ENCODE results near the gene RFX4.
A peak's percentile ranks its signal among the peaks of the same experiment; 100 is the strongest.

The RFX4 gene

DNA sequence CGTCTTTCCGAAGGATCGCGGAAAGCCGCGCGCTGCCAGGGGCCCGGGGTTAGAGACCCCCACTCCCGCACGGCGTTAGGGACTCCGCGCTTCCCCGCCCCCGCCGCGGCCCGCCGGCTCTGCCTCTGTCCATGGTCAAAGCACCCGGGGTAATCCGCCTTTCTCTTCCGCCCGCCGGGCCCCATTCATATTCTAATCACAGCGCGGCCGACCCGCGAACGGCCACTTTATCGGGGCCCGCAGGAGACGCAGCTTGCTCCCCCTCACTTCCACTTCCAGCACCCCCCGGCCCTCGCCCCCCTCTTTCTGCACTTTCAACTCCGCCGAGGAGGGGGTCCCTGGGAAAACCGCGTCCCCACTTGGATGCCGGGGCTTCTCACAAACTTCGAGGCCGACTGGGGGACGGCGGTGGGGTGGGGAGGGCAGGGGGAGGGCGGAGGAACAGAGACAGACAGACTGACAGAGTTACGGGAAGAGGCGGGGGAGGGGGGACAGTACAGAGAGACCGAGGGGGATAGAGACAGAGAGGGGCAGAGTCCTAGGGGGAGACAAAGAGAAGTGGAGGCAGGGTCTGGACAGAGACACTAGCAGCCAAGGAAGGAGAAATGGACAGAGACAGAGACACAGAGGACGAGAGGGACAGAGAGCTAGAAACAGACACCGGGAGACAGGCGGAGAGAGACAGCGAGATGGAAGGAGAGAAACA lies 1.1 kb upstream of the RFX4 start:
- no peak overlapping the region for H3K27ac ChIP-seq
- TF ChIP-seq Cebpa-rat (IDR thresholded peaks at IDR 0.05) = no peak
- H3K4me3 ChIP-seq = no peak overlapping the region
- H3K9me3 ChIP-seq = peaks cover 51% of the 10 kb centered on the region
- no peak overlapping the region for H3K9ac ChIP-seq
- no peak overlapping the region for H3K4me2 ChIP-seq
- H3K4me1 ChIP-seq = peaks cover 9% of the 10 kb centered on the region; the same call in 1 of the 2 replicates
- peaks cover 69% of the 10 kb centered on the region for H3K27me3 ChIP-seq
- H3K36me3 ChIP-seq = no peaks in the 10 kb centered on the region
- peaks cover 30% of the 10 kb centered on the region for H4K20me1 ChIP-seq

- Histone ChIP-seq H3K27me3 (peaks cover 74% of the 10 kb centered on the region), H3K9ac (no peak overlapping the region), H3K4me3 (no peak overlapping the region), H3K9me3 (peaks cover 56% of the 10 kb centered on the region), H4K20me1 (peaks cover 35% of the 10 kb centered on the region), H3K4me1 (peaks cover 9% of the 10 kb centered on the region; the same call in 1 of the 2 replicates), H3K36me3 (no peaks in the 10 kb centered on the region), H3K27ac (no peak overlapping the region), H3K4me2 (no peak overlapping the region)
- no peak for TF ChIP-seq Cebpa-rat (IDR thresholded peaks at IDR 0.05)
These were observed 584 bp upstream of the RFX4 start for GRCh38 chr12:106582249-106582591.

GRCh38 chr12:106583242-106584103 lies 669 bp downstream of the RFX4 start:
- Histone ChIP-seq H3K27me3 (peaks cover 87% of the 10 kb centered on the region), H3K4me3 (peak overlapping the region; percentile 53), H3K27ac (no peak overlapping the region), H3K36me3 (no peaks in the 10 kb centered on the region), H3K9me3 (peaks cover 63% of the 10 kb centered on the region), H3K9ac (no peak overlapping the region), H4K20me1 (peaks cover 40% of the 10 kb centered on the region), H3K4me1 (peaks cover 9% of the 10 kb centered on the region; the same call in 1 of the 2 replicates), H3K4me2 (peak overlapping the region; percentile 59)
- no peak for TF ChIP-seq Cebpa-rat (IDR thresholded peaks at IDR 0.05)

GRCh38 chr12:106584104-106585064 lies 1.6 kb downstream of the RFX4 start:
- peaks cover 96% of the 10 kb centered on the region for H3K27me3 ChIP-seq
- H3K4me1 ChIP-seq = peaks cover 9% of the 10 kb centered on the region; the same call in 1 of the 2 replicates
- H3K36me3 ChIP-seq = no peaks in the 10 kb centered on the region
- TF ChIP-seq Cebpa-rat (IDR thresholded peaks at IDR 0.05) = no peak
- H3K9ac ChIP-seq = no peak overlapping the region
- no peak overlapping the region for H3K27ac ChIP-seq
- peaks cover 63% of the 10 kb centered on the region for H3K9me3 ChIP-seq
- peaks cover 40% of the 10 kb centered on the region for H4K20me1 ChIP-seq
- H3K4me2 ChIP-seq = peak overlapping the region; percentile 59
- H3K4me3 ChIP-seq = peak overlapping the region; percentile 53

DNA sequence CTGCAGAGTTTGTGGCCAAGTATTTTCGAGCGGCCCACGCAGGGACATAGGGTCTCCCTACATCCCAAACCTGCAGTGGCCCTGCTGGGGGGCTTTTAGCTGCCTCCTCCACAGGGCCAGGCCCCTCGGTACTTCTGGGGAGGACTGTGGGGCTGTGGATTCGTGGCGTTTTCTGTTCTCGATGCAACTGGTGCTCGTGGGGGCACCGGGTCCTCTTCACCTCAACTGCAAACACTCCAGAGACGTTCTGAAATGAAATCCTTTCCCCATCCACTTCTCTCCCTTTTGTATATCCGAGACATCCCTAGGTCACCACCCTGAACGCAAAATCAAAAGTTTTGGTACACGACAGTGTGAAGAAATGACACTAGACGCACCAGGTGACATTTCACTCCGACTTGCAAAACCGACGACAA lies 2.3 kb downstream of the RFX4 start:
- TF ChIP-seq Cebpa-rat (IDR thresholded peaks at IDR 0.05) = no peak
- Histone ChIP-seq H3K27ac (no peak overlapping the region), H3K9ac (no peak overlapping the region), H3K4me3 (no peak overlapping the region), H3K27me3 (peaks cover 99% of the 10 kb centered on the region), H4K20me1 (peaks cover 40% of the 10 kb centered on the region), H3K9me3 (peaks cover 63% of the 10 kb centered on the region), H3K4me2 (no peak overlapping the region), H3K36me3 (no peaks in the 10 kb centered on the region), H3K4me1 (peaks cover 9% of the 10 kb centered on the region; the same call in 1 of the 2 replicates)

- Histone ChIP-seq H3K9ac (no peak overlapping the region), H3K4me3 (no peak overlapping the region), H3K4me1 (peaks cover 9% of the 10 kb centered on the region; the same call in 1 of the 2 replicates), H3K9me3 (peaks cover 59% of the 10 kb centered on the region), H4K20me1 (peaks cover 40% of the 10 kb centered on the region), H3K36me3 (no peaks in the 10 kb centered on the region), H3K4me2 (no peak overlapping the region), H3K27me3 (peaks cover 99% of the 10 kb centered on the region), H3K27ac (no peak overlapping the region)
- no peak for TF ChIP-seq Cebpa-rat (IDR thresholded peaks at IDR 0.05)
These were observed 2.9 kb downstream of the RFX4 start for GRCh38 chr12:106585521-106586277.

- no peak overlapping the region for H3K27ac ChIP-seq
- H3K4me1 ChIP-seq = peaks cover 9% of the 10 kb centered on the region; the same call in 1 of the 2 replicates
- peaks cover 53% of the 10 kb centered on the region for H3K9me3 ChIP-seq
- peaks cover 94% of the 10 kb centered on the region for H3K27me3 ChIP-seq
- TF ChIP-seq Cebpa-rat (IDR thresholded peaks at IDR 0.05) = no peak
- no peak overlapping the region for H3K4me3 ChIP-seq
- no peaks in the 10 kb centered on the region for H3K36me3 ChIP-seq
- H3K9ac ChIP-seq = no peak overlapping the region
- H3K4me2 ChIP-seq = no peak overlapping the region
- peaks cover 40% of the 10 kb centered on the region for H4K20me1 ChIP-seq
These were observed 3.5 kb downstream of the RFX4 start for GRCh38 chr12:106586278-106586802.

- Histone ChIP-seq H3K27me3 (peaks cover 86% of the 10 kb centered on the region), H3K36me3 (no peaks in the 10 kb centered on the region), H3K4me1 (peaks cover 9% of the 10 kb centered on the region; the same call in 1 of the 2 replicates), H4K20me1 (peaks cover 40% of the 10 kb centered on the region), H3K4me2 (no peak overlapping the region), H3K27ac (no peak overlapping the region), H3K9ac (no peak overlapping the region), H3K9me3 (peaks cover 53% of the 10 kb centered on the region), H3K4me3 (no peak overlapping the region; the same call in 1 of the 2 replicates)
- TF ChIP-seq Cebpa-rat (IDR thresholded peaks at IDR 0.05) = no peak
These were observed 4.2 kb downstream of the RFX4 start for GRCh38 chr12:106586803-106587684.

All from BLaER1 (cell line).